GM12874 (cell line): Measurements from ENCODE around the gene RAB1A.

Experiments
- CTCF ChIP-seq: IDR thresholded peaks from 2 replicates; pipeline ENCODE4 v1.5.1; 2011; ENCODE audit warnings: low read depth, mild to moderate bottlenecking, control low read depth, low read length, moderate library complexity; ENCODE audit not compliant: insufficient read depth

The RAB1A gene

GRCh38 chr2:65043001-65043400 lies 86.9 kb downstream of the RAB1A start:
- TF ChIP-seq CTCF: no peak

GRCh38 chr2:65040400-65041261 lies 89.3 kb downstream of the RAB1A start:
- TF ChIP-seq CTCF: peak; percentile 95

- no peak for TF ChIP-seq CTCF
These were observed 90.3 kb downstream of the RAB1A start for GRCh38 chr2:65039640-65040039.

- TF ChIP-seq CTCF: no peak
These were observed 92.7 kb downstream of the RAB1A start for GRCh38 chr2:65037178-65037577.
